ENCODE results near the gene ATRN.

DNA sequence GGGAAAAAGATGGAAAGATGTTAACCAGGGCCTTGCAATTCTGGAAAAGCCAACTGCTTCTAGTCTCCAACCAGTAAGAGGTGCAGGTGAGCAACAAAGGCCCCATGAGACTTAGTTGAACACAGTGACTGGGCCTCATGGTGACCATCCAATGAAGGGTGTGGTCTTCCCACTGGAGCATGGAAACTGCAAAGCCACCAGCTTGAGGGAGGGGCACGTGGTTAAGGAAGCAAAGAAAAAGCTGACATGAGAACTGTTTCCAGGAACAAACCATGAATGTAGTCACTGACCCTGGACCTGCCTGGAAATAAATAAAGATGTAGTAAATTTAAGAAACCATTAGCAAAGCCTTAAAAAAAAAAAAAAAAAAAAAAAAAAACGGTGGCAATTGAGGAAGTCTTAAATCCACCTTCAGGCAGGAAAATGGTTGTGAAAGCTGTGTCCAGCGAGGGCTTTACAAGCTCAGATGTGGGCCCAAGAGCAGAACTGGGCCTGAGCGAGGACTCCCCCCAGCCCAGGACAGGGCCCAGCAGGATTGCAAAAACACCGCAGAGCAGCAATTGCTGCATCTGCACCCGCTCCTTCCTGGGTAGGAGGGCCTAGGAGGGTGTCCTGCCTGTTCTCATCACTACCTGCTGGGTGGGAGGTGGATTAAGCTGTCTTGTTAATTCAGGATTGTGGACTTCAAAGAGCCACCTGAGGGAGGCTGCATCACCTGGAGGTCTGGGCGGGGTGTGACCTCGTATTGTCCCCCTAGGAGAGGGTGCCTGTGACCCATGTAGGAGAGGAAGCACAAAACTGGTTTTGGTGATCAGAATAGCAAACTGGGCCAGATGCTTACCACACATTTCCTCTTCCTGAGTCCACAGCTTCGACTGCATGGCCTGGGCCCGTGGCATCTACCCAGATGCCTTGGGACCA is 182.1 kb downstream of the ATRN start:
- TF ChIP-seq EZH2 (IDR thresholded peaks at IDR 0.05; ENCODE audit: low read length, unreplicated experiment), result no peak
- TF ChIP-seq, protein P1, sequence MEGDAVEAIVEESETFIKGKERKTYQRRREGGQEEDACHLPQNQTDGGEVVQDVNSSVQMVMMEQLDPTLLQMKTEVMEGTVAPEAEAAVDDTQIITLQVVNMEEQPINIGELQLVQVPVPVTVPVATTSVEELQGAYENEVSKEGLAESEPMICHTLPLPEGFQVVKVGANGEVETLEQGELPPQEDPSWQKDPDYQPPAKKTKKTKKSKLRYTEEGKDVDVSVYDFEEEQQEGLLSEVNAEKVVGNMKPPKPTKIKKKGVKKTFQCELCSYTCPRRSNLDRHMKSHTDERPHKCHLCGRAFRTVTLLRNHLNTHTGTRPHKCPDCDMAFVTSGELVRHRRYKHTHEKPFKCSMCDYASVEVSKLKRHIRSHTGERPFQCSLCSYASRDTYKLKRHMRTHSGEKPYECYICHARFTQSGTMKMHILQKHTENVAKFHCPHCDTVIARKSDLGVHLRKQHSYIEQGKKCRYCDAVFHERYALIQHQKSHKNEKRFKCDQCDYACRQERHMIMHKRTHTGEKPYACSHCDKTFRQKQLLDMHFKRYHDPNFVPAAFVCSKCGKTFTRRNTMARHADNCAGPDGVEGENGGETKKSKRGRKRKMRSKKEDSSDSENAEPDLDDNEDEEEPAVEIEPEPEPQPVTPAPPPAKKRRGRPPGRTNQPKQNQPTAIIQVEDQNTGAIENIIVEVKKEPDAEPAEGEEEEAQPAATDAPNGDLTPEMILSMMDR (conservative IDR thresholded peaks at IDR 0.05; ENCODE audit: low read depth, low read length), result no peak

All from PC-3 (cell line).